ENCODE data around the gene MAML1.

MAML1 gene

GRCh38 chr5:179820483-179821297 lies 88.1 kb downstream of the MAML1 start, which contains the start of gene SQSTM1:
SQSTM1 (plus strand) TSS chr5:179820905; CDS start chr5:179820937, 32 bp downstream.
- DNase-seq (ENCODE audit: low read depth in 4 of 4, low spot score in 1 of 4): peak; percentile 60 to 77 (median 72)

- DNase-seq (ENCODE audit: low read depth in 4 of 4, low spot score in 1 of 4): peak; percentile 54 to 83 (median 66)
Observed at GRCh38 chr5:179821298-179822058, 88.9 kb downstream of the MAML1 start.

GRCh38 chr5:179822059-179822432 lies 89.4 kb downstream of the MAML1 start:
- DNase-seq (ENCODE audit: low read depth in 4 of 4, low spot score in 1 of 4): no peak

GRCh38 chr5:179822444-179822990 lies 89.9 kb downstream of the MAML1 start:
- DNase-seq (ENCODE audit: low read depth in 4 of 4, low spot score in 1 of 4): no peak

- no peak for DNase-seq (ENCODE audit: low read depth in 4 of 4, low spot score in 1 of 4)
Observed at GRCh38 chr5:179823937-179824744, 91.5 kb downstream of the MAML1 start.

- DNase-seq (ENCODE audit: low read depth in 4 of 4, low spot score in 1 of 4): no peak
Observed at GRCh38 chr5:179824745-179825112, 92.1 kb downstream of the MAML1 start.

GRCh38 chr5:179825655-179826182 lies 93.1 kb downstream of the MAML1 start:
- DNase-seq (ENCODE audit: low read depth in 4 of 4, low spot score in 1 of 4): no peak

Data from stimulated activated CD4-positive, alpha-beta T cell treated with anti-CD3 and anti-CD28 coated beads, Interleukin-1b, Interleukin-23, amount 100 ng/mL, for 24 hours (primary cell).